ENCODE measurements around the gene CCL24.

DNA sequence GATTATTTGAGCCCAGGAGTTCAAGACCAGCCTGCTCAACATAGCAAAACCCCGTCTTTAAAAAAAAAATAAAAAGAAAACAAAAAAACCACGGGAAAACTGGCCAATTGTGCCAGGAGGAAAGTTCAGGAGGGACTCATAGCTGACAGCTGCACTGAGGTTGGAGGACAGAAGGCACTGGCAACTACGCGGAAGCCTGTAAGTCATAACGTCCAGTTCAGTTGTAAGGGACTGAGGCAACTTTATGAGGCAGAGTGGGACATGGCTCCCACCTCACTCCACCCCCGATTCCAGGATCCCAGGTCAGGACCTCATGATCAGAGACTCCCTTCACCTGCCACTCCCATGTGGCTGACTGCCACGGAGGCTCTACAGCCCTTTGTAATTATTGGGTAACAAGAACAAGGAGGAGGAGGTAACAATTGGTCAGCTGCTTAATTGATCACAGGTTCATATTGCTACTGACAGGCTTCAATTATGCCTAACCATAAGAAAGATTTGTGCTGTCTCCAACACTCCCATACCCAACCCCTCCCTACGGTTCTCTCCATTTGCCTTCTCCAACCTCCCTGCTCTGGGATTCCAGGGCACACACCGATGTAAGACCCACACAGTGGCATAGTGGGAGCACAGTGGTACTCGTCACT is 1.9 kb upstream of the CCL24 start:
- TF ChIP-seq, protein P1, sequence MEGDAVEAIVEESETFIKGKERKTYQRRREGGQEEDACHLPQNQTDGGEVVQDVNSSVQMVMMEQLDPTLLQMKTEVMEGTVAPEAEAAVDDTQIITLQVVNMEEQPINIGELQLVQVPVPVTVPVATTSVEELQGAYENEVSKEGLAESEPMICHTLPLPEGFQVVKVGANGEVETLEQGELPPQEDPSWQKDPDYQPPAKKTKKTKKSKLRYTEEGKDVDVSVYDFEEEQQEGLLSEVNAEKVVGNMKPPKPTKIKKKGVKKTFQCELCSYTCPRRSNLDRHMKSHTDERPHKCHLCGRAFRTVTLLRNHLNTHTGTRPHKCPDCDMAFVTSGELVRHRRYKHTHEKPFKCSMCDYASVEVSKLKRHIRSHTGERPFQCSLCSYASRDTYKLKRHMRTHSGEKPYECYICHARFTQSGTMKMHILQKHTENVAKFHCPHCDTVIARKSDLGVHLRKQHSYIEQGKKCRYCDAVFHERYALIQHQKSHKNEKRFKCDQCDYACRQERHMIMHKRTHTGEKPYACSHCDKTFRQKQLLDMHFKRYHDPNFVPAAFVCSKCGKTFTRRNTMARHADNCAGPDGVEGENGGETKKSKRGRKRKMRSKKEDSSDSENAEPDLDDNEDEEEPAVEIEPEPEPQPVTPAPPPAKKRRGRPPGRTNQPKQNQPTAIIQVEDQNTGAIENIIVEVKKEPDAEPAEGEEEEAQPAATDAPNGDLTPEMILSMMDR (IDR thresholded peaks at IDR 0.05; ENCODE audit: low read length) = no peak
- no peak for TF ChIP-seq EZH2 (IDR thresholded peaks at IDR 0.05; ENCODE audit: borderline replicate concordance, low read length)
